ENCODE measurements around the gene RBM20.

Gene RBM20

GRCh38 chr10:110730345-110731050 is 86.4 kb downstream of the RBM20 start:
- in situ Hi-C loops (cut with MboI; ENCODE audit: low sequenced_read_pairs), result no loop called here

GRCh38 chr10:110733218-110733952 is 89.2 kb downstream of the RBM20 start:
- in situ Hi-C loops (cut with MboI; ENCODE audit: low sequenced_read_pairs), result no loop called here

GRCh38 chr10:110735620-110736027 is 91.5 kb downstream of the RBM20 start:
- in situ Hi-C loops (cut with MboI; ENCODE audit: low sequenced_read_pairs), result no loop called here

DNA sequence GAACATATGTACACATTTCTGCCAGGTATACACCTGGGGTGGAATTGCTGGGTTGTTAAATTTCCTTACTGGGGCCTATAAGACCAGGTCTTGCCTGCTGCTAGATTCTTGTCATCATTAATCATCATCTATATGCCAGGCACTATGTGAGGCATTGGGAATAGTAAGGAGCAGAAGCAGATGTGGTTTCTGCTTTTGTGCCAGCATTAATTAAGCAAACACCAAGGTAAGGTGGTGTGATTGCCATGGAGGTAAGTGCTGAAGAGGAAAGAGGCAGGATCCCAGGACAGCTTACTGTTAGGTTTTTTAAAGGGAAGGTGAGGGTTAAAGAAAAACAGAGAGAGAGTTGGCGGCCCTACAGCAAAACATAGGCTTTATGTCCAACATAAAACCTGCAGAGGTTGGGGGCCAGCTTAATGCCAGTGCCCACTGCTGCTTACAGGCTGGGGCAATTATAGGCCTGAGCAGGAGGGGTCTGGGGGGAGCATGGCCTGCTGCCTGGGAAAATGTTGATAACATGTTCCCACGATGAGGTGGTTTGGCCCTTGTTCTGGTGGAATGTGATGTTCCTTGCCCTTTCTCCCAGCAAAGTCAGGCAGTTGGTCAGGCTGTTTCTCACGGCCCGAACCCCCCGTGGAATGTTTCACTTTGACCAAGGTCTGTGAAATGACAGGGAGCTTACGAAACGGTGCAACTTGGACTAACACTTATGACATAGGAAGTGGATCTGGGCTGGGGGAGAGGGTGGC is 93.9 kb downstream of the RBM20 start:
- in situ Hi-C loops (cut with MboI; ENCODE audit: low sequenced_read_pairs), result no loop called here

DNA sequence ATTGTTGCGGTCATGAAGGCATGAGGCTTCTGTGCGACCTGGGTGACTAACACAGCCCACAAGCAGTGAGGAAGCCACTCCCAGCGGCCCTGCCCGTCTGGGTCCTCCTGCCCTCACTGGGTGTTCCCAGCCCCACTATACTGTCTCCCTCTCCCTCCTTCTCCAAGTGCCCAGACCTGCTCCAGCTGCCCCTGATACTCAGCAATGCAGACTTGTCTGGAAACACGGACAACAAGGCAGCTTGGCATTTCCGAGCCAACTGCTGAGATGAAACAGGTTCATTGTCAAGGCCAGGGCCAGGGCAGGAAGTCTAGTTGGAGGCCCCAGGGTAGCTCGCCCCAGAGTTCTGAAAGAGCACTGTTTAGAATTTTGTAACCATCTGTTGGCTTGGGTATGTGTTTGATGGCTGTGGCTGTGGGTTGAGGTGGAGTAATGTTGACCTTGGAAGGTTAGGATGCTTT is 95.7 kb downstream of the RBM20 start:
- in situ Hi-C loops (cut with MboI; ENCODE audit: low sequenced_read_pairs), result no loop called here

DNA sequence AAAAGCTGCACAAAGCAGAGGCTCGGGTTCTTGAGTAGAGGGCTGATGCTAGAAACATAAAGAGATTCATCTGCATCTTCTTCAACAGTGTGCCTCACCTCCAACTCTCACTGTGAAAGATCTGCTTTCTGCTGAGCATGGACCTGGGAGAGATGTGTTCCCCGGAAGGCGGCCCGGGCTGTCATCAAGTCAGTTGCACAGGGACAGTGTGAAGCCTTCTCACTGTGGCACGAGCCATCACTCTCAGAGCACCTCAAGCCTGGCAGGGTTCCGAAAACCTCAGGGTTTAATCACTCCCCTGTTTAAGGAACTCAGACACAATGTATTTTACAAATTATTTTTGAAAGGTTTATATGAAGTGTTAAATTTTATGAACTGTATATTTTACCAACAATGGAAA is 98.7 kb downstream of the RBM20 start:
- in situ Hi-C loops (cut with MboI; ENCODE audit: low sequenced_read_pairs), result no loop called here

DNA sequence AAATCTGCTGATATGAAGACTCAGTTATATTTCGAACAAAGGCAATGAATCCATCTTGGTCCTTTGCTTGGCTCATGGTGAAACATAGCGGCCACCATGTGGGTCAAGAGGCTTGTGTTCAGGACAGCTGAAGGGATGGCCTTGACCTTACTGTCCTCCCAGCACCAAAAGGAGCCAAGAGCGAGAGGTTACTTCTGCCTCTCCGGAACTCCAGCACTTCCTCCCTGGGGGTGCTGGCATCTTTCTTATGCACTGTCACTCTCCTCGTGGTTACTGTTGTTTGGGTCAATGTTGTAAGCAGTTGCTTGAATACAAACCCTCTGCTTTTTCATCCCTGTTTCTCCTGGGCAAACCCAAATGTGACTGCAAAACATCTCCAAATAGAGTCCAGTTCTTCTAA is 100.6 kb downstream of the RBM20 start:
- in situ Hi-C loops (cut with MboI; ENCODE audit: low sequenced_read_pairs), result no loop called here

GRCh38 chr10:110746254-110746826 is 102.2 kb downstream of the RBM20 start:
- in situ Hi-C loops (cut with MboI; ENCODE audit: low sequenced_read_pairs), result no loop called here

DNA sequence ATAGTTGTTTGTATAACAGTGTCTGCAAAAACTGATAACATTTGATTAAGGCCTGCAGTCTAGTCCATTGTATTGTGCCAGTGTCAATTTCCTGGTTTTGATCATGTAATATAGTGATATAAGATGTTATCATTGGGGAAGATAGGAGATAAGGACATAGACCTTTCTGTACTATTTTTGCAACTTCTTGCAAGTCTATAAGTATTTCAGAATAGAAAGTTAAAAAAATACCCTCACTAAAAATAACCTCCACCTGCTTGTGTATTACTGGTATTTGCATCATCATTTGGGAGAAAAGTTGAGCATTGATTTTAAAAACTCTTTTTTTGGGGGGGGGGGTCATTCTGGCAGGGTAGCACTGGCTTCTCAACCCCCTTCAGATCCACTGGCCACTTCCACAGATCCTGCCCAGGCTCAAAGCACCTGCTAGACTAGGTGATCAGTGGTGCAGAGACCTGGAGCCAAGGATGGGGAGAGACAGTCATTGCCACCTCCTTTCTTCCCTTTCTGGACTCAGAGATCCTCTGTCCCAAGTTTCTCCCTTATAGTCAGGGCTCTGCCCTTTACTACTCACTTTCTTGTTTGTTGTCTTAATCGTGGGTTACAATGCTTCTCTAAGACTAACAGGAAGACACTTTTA is 103.0 kb downstream of the RBM20 start:
- in situ Hi-C loops (cut with MboI; ENCODE audit: low sequenced_read_pairs), result no loop called here

- in situ Hi-C loops (cut with MboI; ENCODE audit: low sequenced_read_pairs), result no loop called here
Observed at GRCh38 chr10:110747609-110748464, 103.7 kb downstream of the RBM20 start.

GRCh38 chr10:110748970-110749369 is 104.8 kb downstream of the RBM20 start:
- in situ Hi-C loops (cut with MboI; ENCODE audit: low sequenced_read_pairs), result no loop called here

DNA sequence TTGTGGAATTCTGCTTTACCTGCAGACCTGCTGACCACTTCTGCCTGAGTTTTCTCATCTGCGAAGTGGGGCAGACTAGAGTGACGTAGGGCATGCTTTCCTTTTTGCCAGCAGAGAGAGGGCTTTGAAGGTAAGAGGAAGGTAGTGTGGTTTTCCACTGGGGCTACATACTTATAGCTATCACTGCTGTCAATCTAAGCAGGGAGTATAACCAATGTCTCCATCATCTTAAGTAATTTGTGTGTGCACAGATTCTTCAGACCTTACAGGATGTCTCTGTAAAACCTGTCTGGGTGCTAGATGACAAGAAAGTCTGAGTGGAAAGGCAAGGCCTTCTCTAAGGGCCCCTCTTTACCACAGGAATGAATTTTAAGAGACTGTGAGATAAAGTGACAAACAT is 106.8 kb downstream of the RBM20 start:
- in situ Hi-C loops (cut with MboI; ENCODE audit: low sequenced_read_pairs), result no loop called here

- in situ Hi-C loops (cut with MboI; ENCODE audit: low sequenced_read_pairs), result no loop called here
Observed at GRCh38 chr10:110751850-110752249, 107.7 kb downstream of the RBM20 start.

- in situ Hi-C loops (cut with MboI; ENCODE audit: low sequenced_read_pairs), result no loop called here
Observed at GRCh38 chr10:110753462-110753861, 109.3 kb downstream of the RBM20 start.

DNA sequence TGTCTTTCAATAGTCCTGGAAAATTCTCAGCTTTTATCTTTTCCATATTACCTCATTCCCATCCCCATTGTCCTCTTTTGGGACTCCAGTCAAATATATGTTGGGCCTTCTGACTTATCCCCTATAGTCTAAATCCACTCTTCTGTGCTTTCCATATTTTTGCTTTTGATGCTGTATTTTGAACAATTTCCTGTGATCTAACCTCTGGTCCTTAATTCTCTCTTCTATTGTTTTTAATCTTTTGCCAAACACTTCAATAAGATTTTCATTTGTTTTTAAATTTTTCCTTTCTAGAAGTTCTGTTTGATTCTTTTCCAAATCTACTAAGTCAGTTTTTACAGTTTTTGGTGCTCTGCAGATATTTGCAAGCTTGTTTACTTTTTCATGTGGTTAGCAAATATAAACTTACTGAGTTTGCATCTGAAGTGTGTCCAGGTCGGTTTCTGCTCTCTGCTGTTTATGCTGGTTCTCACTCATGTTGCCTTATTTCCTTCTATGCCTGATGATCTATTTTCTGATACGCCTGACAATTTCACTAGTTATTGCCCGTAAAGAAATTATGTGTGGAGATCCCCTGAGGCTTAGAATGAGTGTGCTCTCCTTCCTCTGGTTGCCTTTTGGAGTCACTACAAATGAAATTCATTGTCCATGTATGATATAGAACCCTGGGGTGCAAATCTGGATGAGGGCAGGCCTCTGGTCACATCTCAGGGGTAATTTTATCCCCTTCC is 110.4 kb downstream of the RBM20 start:
- in situ Hi-C loops (cut with MboI; ENCODE audit: low sequenced_read_pairs), result no loop called here

DNA sequence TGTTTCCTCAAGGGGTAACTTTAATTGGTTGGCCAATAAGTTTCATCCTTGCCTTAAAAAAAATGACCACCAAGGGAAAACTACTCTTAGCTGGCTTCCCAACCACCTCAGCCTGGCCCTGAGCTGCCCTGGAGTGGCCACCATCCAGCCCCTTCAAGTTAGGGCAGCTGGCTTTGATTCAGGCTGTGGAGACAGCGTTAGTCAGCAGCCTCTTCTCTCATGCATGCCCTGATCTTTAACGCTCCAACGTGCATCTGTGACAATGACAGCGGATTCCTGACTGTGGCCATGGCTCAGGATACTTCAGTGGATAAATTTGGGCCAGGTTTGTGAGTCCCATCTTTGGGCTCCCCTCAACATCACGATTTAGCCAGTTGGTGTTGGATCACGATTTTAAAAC is 111.6 kb downstream of the RBM20 start:
- in situ Hi-C loops (cut with MboI; ENCODE audit: low sequenced_read_pairs), result no loop called here

- in situ Hi-C loops (cut with MboI; ENCODE audit: low sequenced_read_pairs), result no loop called here
Observed at GRCh38 chr10:110756876-110757275, 112.7 kb downstream of the RBM20 start.

DNA sequence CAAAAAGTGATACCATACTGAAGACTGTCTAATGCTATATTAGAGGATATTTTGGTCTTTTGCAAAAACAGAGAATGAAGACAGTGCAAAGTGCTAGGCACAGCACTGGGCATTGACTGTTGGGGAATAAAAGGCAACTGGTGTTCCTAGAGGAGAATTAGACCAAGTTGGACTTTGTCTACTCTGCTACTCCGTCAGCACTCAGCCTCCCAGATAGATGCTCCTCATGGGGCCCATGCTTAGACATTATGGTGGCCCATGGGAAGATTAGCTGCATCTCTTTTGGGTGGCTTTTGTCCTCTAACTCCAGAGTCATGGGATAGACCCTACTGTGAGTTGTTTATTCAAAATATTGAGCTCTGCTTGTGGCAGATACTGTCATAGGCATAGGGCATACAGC is 113.5 kb downstream of the RBM20 start:
- in situ Hi-C loops (cut with MboI; ENCODE audit: low sequenced_read_pairs), result no loop called here

DNA sequence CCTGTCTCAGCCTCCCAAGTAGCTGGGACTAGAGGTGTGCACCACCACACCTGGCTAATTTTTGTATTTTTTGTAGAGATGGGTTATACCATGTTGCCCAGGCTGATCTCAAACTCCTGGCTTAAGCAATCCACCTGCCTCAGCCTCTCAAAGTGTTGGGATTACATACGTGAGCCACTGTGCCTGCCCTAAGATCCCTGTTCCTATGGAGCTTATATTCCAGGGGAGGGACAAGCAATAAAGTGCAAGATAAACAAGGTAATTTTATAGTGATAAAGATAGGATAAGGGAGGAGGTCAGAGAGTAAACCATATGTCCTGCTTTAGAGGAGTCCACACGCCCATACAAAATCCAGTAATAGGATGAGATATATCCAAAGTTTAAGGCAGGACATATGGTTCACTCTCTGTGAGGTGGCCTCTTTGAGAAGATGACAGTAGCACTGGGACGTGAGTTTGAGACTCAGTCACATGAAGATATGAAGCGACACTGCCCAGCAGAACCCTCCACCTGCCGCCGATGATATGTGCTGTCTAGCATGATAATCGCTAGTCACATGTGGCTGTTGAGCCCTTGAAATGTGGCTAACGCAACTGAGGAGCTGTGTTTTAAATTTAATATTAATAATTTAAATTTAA is 114.1 kb downstream of the RBM20 start:
- in situ Hi-C loops (cut with MboI; ENCODE audit: low sequenced_read_pairs), result no loop called here

Measured in HL-60/S4 (cell line).